ENCODE results near the gene ZWILCH. TPM values are rescaled to one million over a fixed set of nuclear protein-coding genes. Genes with fewer than 3 reads are reported as not detected.

ZWILCH gene
- polyA plus RNA-seq, 1 experiment = 18.1 TPM

GRCh38 chr15:66489179-66489791 lies 15.8 kb upstream of the ZWILCH start:
- CTCF ChIA-PET = interaction anchor here (2.1 kb wide), 1 partner anchor 8 kb away, joined by 9 read pairs; the partner anchor contains the start of gene SNAPC5
- no peak for DNase-seq (ENCODE audit: low read depth, low spot score)
- Histone ChIP-seq H3K27me3 (ENCODE audit: control insufficient read depth, insufficient read depth, low read length) (no peaks in the 10 kb centered on the region), H3K9me3 (ENCODE audit: control insufficient read depth, insufficient read depth, low read length) (no peaks in the 10 kb centered on the region), H3K27ac (ENCODE audit: low read depth, low read length) (no peak overlapping the region), H3K4me3 (ENCODE audit: low read depth, low read length) (no peak overlapping the region)
- TF ChIP-seq, protein P1, sequence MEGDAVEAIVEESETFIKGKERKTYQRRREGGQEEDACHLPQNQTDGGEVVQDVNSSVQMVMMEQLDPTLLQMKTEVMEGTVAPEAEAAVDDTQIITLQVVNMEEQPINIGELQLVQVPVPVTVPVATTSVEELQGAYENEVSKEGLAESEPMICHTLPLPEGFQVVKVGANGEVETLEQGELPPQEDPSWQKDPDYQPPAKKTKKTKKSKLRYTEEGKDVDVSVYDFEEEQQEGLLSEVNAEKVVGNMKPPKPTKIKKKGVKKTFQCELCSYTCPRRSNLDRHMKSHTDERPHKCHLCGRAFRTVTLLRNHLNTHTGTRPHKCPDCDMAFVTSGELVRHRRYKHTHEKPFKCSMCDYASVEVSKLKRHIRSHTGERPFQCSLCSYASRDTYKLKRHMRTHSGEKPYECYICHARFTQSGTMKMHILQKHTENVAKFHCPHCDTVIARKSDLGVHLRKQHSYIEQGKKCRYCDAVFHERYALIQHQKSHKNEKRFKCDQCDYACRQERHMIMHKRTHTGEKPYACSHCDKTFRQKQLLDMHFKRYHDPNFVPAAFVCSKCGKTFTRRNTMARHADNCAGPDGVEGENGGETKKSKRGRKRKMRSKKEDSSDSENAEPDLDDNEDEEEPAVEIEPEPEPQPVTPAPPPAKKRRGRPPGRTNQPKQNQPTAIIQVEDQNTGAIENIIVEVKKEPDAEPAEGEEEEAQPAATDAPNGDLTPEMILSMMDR (IDR thresholded peaks at IDR 0.05; ENCODE audit: low read depth, low read length) = no peak
- POLR2A ChIA-PET = no interaction called here

DNA sequence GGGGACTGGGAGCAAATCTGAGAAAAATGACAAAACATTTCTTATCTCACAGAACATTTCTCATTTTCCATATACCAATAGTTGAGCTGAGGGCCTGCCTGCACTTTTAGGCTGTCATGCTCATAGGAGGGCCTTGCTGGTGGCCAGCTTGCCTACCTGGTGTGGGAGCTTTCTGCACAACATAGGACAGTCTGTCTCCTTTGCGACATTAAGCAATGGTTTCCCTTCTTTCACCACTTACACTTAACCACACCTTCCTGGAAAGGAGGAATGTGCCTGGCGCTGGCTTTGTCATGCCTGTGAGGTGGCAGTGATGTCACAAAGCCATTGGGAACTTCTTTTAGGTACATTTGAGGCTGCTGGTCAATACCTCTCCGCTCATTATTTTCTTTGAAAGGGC lies 13.3 kb upstream of the ZWILCH start:
- no peak overlapping the region for H3K27ac ChIP-seq (ENCODE audit: low read depth, low read length)
- POLR2A ChIA-PET = interaction anchor here (0.5 to 0.9 kb wide), 2 partner anchors 20 to 215 kb away, joined by 3 to 5 read pairs; no protein-coding TSS in a partner anchor
- CTCF ChIA-PET = interaction anchor here (0.7 kb wide), 1 partner anchor 17 kb away, joined by 3 read pairs; no protein-coding TSS in a partner anchor
- no peak overlapping the region for H3K4me3 ChIP-seq (ENCODE audit: low read depth, low read length)
- no peaks in the 10 kb centered on the region for H3K27me3 ChIP-seq (ENCODE audit: control insufficient read depth, insufficient read depth, low read length)
- DNase-seq (ENCODE audit: low read depth, low spot score) = no peak
- H3K9me3 ChIP-seq (ENCODE audit: control insufficient read depth, insufficient read depth, low read length) = no peaks in the 10 kb centered on the region
- TF ChIP-seq, protein P1 (IDR thresholded peaks at IDR 0.05; ENCODE audit: low read depth, low read length) = no peak

DNA sequence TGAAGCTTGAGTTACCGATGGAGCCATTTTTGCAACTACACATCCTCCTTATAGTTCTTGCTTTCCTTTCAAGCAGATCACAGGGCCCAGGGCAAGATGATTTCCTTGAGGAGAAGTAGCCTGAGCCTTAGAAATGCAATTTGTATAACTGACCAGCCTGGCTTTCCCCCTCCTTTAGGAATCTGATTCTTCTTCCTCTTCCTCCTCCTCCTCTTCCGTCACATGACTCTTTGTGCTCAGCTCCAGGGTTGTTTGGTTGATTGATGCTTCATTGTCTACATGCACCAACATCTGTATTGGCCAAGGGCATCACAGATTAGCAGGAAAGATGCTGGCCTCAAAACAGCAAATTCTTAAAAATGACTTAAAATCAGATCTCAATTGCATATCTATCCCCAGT lies 10.9 kb upstream of the ZWILCH start:
- Histone ChIP-seq H3K27ac (ENCODE audit: low read depth, low read length) (no peak overlapping the region), H3K9me3 (ENCODE audit: control insufficient read depth, insufficient read depth, low read length) (no peaks in the 10 kb centered on the region), H3K4me3 (ENCODE audit: low read depth, low read length) (no peak overlapping the region), H3K27me3 (ENCODE audit: control insufficient read depth, insufficient read depth, low read length) (no peaks in the 10 kb centered on the region)
- CTCF ChIA-PET = interaction anchor here (0.5 kb wide), 2 partner anchors 24 to 107 kb away, joined by 3 to 4 read pairs; partner anchors contain the start of gene MAP2K1
- TF ChIP-seq, protein P1 (IDR thresholded peaks at IDR 0.05; ENCODE audit: low read depth, low read length) = no peak
- DNase-seq (ENCODE audit: low read depth, low spot score) = no peak
- POLR2A ChIA-PET = no interaction called here

GRCh38 chr15:66496951-66497501 lies 8.1 kb upstream of the ZWILCH start:
- POLR2A ChIA-PET = interaction anchor here (0.9 to 3.5 kb wide), 2 partner anchors 69 to 110 kb away, joined by 3 to 20 read pairs; partner anchors contain the start of genes LCTL and MAP2K1
- DNase-seq (ENCODE audit: low read depth, low spot score) = no peak
- H3K27ac ChIP-seq (ENCODE audit: low read depth, low read length) = peak overlapping the region; percentile 47
- CTCF ChIA-PET = interaction anchor here (0.9 to 3.8 kb wide), 17 partner anchors 8 to 885 kb away, joined by 3 to 44 read pairs (median 6); partner anchors contain the start of genes INTS14 and MAP2K1
- H3K9me3 ChIP-seq (ENCODE audit: control insufficient read depth, insufficient read depth, low read length) = no peaks in the 10 kb centered on the region
- TF ChIP-seq, protein P1 (IDR thresholded peaks at IDR 0.05; ENCODE audit: low read depth, low read length) = no peak
- H3K27me3 ChIP-seq (ENCODE audit: control insufficient read depth, insufficient read depth, low read length) = no peaks in the 10 kb centered on the region
- peak overlapping the region; percentile 97 for H3K4me3 ChIP-seq (ENCODE audit: low read depth, low read length)
